Measurements from ENCODE around the gene MUC21.
"Not testable (repeated sequence)": the region's sequence is repeated elsewhere in the genome, so short reads cannot be mapped to it uniquely, and the experiment has no call there.

The MUC21 gene

DNA sequence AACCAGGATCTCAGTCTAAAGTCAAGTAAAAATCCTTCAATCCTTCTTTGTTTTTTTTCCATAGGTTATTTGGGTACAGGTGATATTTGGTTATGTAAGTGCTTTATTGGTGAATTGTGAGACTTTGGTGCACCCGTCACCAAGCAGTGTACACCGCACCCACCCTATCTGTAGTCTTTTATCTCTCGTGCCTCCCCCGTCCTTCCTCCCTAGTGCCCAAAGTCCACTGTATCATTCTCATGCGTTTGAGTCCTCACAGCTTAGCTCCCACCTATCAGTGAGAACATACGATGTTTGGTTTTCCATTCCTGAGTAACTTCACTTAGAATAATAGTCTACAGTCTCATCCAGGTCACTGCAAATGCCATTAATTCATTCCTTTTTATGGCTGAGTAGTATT, 27.6 kb downstream of the MUC21 start:
- no peak overlapping the region for H3K9ac ChIP-seq (ENCODE audit: low read length)
- H2AFZ ChIP-seq (ENCODE audit: low read length): no peak overlapping the region
- H3K27ac ChIP-seq (ENCODE audit: low read depth, low read length, poor library complexity, severe bottlenecking): no peak overlapping the region
- H4K20me1 ChIP-seq (ENCODE audit: insufficient read depth, low read length): no peaks in the 10 kb centered on the region
- H3K9me2 ChIP-seq (ENCODE audit: low read depth, low read length): no peaks in the 10 kb centered on the region
- H3K36me3 ChIP-seq (ENCODE audit: insufficient read depth, low read length): no peaks in the 10 kb centered on the region
- no peak for TF ChIP-seq EZH2 (IDR thresholded peaks at IDR 0.05; ENCODE audit: borderline replicate concordance, low read length)
- TF ChIP-seq, protein P1, sequence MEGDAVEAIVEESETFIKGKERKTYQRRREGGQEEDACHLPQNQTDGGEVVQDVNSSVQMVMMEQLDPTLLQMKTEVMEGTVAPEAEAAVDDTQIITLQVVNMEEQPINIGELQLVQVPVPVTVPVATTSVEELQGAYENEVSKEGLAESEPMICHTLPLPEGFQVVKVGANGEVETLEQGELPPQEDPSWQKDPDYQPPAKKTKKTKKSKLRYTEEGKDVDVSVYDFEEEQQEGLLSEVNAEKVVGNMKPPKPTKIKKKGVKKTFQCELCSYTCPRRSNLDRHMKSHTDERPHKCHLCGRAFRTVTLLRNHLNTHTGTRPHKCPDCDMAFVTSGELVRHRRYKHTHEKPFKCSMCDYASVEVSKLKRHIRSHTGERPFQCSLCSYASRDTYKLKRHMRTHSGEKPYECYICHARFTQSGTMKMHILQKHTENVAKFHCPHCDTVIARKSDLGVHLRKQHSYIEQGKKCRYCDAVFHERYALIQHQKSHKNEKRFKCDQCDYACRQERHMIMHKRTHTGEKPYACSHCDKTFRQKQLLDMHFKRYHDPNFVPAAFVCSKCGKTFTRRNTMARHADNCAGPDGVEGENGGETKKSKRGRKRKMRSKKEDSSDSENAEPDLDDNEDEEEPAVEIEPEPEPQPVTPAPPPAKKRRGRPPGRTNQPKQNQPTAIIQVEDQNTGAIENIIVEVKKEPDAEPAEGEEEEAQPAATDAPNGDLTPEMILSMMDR (IDR thresholded peaks at IDR 0.05; ENCODE audit: low read length): no peak
- no peaks in the 10 kb centered on the region for H3F3A ChIP-seq (ENCODE audit: insufficient read depth, low read length)
- H3K4me1 ChIP-seq (ENCODE audit: insufficient read depth, low read length, severe bottlenecking): no peaks in the 10 kb centered on the region
- H3K9me3 ChIP-seq (ENCODE audit: low read length): 0 out of 2 replicates have a peak, but pooled peaks cover 7% of the 10 kb centered on the region
- no peak overlapping the region for H3K4me3 ChIP-seq (ENCODE audit: low read depth, low read length, poor library complexity, severe bottlenecking)
- no peak overlapping the region for H3K4me2 ChIP-seq (ENCODE audit: low read length)
- no peaks in the 10 kb centered on the region for H3K79me2 ChIP-seq (ENCODE audit: insufficient read depth, low read length)
- peaks cover 4% of the 10 kb centered on the region; the same call in 1 of the 2 replicates for H3K27me3 ChIP-seq (ENCODE audit: insufficient read depth, low read length)

DNA sequence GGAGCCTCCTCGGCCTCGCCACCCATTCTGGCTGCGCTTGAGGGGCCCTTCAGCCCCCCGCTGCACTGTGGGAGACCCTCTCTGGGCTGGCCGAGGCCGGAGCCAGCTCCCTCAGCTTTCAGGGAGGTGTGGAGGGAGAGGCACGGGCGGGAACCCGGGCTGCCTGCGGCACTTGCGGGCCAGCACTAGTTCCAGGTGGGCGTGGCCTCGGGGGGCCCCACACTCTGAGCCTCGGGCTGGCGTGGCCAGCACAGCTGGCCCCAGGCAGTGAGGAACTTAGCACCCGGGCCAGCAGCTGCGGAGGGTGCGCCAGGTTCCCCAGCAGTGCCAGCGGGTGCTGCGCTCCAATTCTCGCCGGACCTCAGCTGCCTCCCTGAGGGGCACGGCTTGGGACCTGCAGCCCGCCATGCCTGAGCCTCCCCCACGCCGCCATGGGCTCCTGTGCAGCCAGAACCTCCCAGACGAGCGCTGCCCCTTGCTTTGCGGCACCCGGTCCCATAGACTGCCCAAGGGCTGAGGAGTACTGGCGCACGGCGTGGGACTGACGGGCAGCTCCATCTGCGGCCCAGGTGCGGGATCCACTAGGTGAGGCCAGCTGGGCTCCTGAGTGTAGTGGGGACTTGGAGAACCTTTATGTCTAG, 33.3 kb downstream of the MUC21 start:
- H3K4me3 ChIP-seq (ENCODE audit: low read depth, low read length, poor library complexity, severe bottlenecking): no peak overlapping the region
- H3K9me2 ChIP-seq (ENCODE audit: low read depth, low read length): no peaks in the 10 kb centered on the region
- H3F3A ChIP-seq (ENCODE audit: insufficient read depth, low read length): no peaks in the 10 kb centered on the region
- H3K27me3 ChIP-seq (ENCODE audit: insufficient read depth, low read length): peaks cover 2% of the 10 kb centered on the region; the same call in 1 of the 2 replicates
- H4K20me1 ChIP-seq (ENCODE audit: insufficient read depth, low read length): no peaks in the 10 kb centered on the region
- peaks cover 4% of the 10 kb centered on the region for H3K4me1 ChIP-seq (ENCODE audit: insufficient read depth, low read length, severe bottlenecking)
- no peak overlapping the region for H3K27ac ChIP-seq (ENCODE audit: low read depth, low read length, poor library complexity, severe bottlenecking)
- 0 out of 2 replicates have a peak, but pooled peaks cover 7% of the 10 kb centered on the region for H3K9me3 ChIP-seq (ENCODE audit: low read length)
- no peak overlapping the region for H3K4me2 ChIP-seq (ENCODE audit: low read length)
- no peaks in the 10 kb centered on the region for H3K36me3 ChIP-seq (ENCODE audit: insufficient read depth, low read length)
- H3K9ac ChIP-seq (ENCODE audit: low read length): no peak overlapping the region
- H2AFZ ChIP-seq (ENCODE audit: low read length): no peak overlapping the region
- TF ChIP-seq, protein P1 (IDR thresholded peaks at IDR 0.05; ENCODE audit: low read length): no peak
- no peak for TF ChIP-seq EZH2 (IDR thresholded peaks at IDR 0.05; ENCODE audit: borderline replicate concordance, low read length)
- H3K79me2 ChIP-seq (ENCODE audit: insufficient read depth, low read length): no peaks in the 10 kb centered on the region

DNA sequence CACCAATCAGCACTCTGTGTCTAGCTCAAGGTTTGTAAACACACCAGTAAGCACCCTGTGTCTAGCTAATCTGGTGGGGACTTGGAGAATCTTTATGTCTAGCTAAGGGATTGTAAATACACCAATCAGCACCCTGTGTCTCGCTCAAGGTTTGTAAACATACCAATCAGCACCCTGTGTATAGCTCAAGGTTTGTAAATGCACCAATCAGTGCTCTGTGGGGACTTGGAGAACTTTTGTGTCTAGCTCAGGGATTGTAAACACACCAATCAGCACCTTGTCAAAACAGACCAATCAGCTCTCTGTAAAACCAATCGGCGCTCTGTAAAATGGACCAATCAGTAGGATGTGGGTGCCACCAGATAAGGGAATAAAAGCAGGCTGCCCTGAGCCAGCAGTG, 33.9 kb downstream of the MUC21 start:
- not testable (repeated sequence) for H3K4me3 ChIP-seq (ENCODE audit: low read depth, low read length, poor library complexity, severe bottlenecking); H3K4me2 ChIP-seq (ENCODE audit: low read length); H3K4me1 ChIP-seq (ENCODE audit: insufficient read depth, low read length, severe bottlenecking); H3K9ac ChIP-seq (ENCODE audit: low read length); H3K36me3 ChIP-seq (ENCODE audit: insufficient read depth, low read length); H2AFZ ChIP-seq (ENCODE audit: low read length); H3K79me2 ChIP-seq (ENCODE audit: insufficient read depth, low read length); H3K27ac ChIP-seq (ENCODE audit: low read depth, low read length, poor library complexity, severe bottlenecking); H4K20me1 ChIP-seq (ENCODE audit: insufficient read depth, low read length); H3K27me3 ChIP-seq (ENCODE audit: insufficient read depth, low read length); H3K9me3 ChIP-seq (ENCODE audit: low read length); H3F3A ChIP-seq (ENCODE audit: insufficient read depth, low read length); H3K9me2 ChIP-seq (ENCODE audit: low read depth, low read length)

DNA sequence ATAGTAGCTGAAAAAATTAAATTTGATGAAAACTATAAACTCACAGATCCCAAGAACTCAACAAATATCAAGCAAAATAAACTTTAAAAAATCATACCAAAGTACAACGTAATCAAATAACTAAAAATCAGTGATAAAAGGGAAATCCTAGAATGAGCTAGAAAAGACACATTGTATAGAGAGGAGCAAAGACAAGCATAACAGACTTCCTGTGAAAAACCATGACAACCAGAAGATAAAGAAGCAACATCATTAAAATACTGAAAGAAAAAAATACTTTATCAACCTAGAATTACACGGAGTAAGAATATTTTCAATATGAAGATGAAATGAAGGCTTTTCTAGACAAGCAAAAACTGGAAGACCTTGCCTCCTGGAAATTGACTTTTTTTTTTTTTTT, 36.5 kb downstream of the MUC21 start:
- H3K79me2 ChIP-seq (ENCODE audit: insufficient read depth, low read length): no peaks in the 10 kb centered on the region
- H3K27ac ChIP-seq (ENCODE audit: low read depth, low read length, poor library complexity, severe bottlenecking): no peak overlapping the region
- peaks cover 5% of the 10 kb centered on the region; the same call in 1 of the 2 replicates for H3K27me3 ChIP-seq (ENCODE audit: insufficient read depth, low read length)
- H3K4me2 ChIP-seq (ENCODE audit: low read length): no peak overlapping the region
- H3K9me3 ChIP-seq (ENCODE audit: low read length): 0 out of 2 replicates have a peak, but pooled peaks cover 10% of the 10 kb centered on the region
- H3F3A ChIP-seq (ENCODE audit: insufficient read depth, low read length): no peaks in the 10 kb centered on the region
- H2AFZ ChIP-seq (ENCODE audit: low read length): no peak overlapping the region
- no peaks in the 10 kb centered on the region for H4K20me1 ChIP-seq (ENCODE audit: insufficient read depth, low read length)
- H3K4me3 ChIP-seq (ENCODE audit: low read depth, low read length, poor library complexity, severe bottlenecking): no peak overlapping the region
- H3K9ac ChIP-seq (ENCODE audit: low read length): no peak overlapping the region
- peaks cover 4% of the 10 kb centered on the region for H3K4me1 ChIP-seq (ENCODE audit: insufficient read depth, low read length, severe bottlenecking)
- H3K36me3 ChIP-seq (ENCODE audit: insufficient read depth, low read length): no peaks in the 10 kb centered on the region
- TF ChIP-seq, protein P1 (IDR thresholded peaks at IDR 0.05; ENCODE audit: low read length): no peak
- TF ChIP-seq EZH2 (IDR thresholded peaks at IDR 0.05; ENCODE audit: borderline replicate concordance, low read length): no peak
- no peaks in the 10 kb centered on the region for H3K9me2 ChIP-seq (ENCODE audit: low read depth, low read length)

DNA sequence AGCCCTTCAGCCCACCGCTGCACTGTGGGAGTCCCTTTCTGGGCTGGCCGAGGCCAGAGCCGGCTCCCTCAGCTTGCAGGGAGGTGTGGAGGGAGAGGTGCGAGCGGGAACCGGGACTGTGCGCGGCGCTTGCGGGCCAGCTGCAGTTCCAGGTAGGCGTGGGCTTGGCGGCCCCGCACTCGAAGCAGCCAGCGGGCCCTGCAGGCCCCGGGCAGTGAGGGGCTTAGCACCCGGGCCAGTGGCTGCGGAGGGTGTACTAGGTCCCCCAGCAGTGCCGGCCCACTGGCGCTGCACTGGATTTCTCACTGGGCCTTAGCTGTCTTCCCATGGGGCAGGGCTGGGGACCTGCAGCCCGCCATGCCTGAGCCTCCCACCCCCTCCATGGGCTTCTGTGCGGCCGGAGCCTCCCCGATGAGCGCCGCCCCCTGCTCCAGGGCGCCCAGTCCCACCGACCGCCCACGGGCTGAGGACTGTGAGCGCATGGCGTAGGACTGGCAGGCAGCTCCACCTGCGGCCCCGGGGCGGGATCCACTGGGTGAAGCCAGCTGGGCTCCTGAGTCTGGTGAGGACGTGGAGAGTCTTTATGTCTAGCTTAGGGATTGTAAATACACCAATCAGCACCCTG, 37.2 kb downstream of the MUC21 start:
- not testable (repeated sequence) for H4K20me1 ChIP-seq (ENCODE audit: insufficient read depth, low read length); H2AFZ ChIP-seq (ENCODE audit: low read length); H3K27me3 ChIP-seq (ENCODE audit: insufficient read depth, low read length); H3K9me2 ChIP-seq (ENCODE audit: low read depth, low read length); H3K4me3 ChIP-seq (ENCODE audit: low read depth, low read length, poor library complexity, severe bottlenecking); H3K27ac ChIP-seq (ENCODE audit: low read depth, low read length, poor library complexity, severe bottlenecking); H3K9me3 ChIP-seq (ENCODE audit: low read length); H3K4me2 ChIP-seq (ENCODE audit: low read length); H3K36me3 ChIP-seq (ENCODE audit: insufficient read depth, low read length); H3K4me1 ChIP-seq (ENCODE audit: insufficient read depth, low read length, severe bottlenecking); H3K9ac ChIP-seq (ENCODE audit: low read length); H3K79me2 ChIP-seq (ENCODE audit: insufficient read depth, low read length); H3F3A ChIP-seq (ENCODE audit: insufficient read depth, low read length)

Data from OCI-LY1 (cell line).